NCI-H446 treated with DMSO at 0.1 percent for 48 hours (cell line): Measurements from ENCODE around the gene DDI1.

ENCODE experiments used
- DNase-seq: peaks from one replicate; lab custom pipeline; 2025; lab: John Stamatoyannopoulos, UW

The DDI1 gene

GRCh38 chr11:104078245-104078644, 41.8 kb downstream of the DDI1 start:
- no peak for DNase-seq

GRCh38 chr11:104078995-104079394, 42.6 kb downstream of the DDI1 start:
- no peak for DNase-seq

GRCh38 chr11:104086621-104087020, 50.2 kb downstream of the DDI1 start:
- no peak for DNase-seq
